H9 (cell line): Measurements from ENCODE around the gene UST. TPM values are rescaled to one million over a fixed set of nuclear protein-coding genes. Genes with fewer than 3 reads are reported as not detected.

Experiments used
- DNase-seq: peaks from one replicate; pipeline ENCODE4 v3.0.0-alpha.2; 2017
- H2AFZ ChIP-seq: one replicate; pipeline ENCODE4 v1.6.1; 2013; ENCODE audit warnings: mild to moderate bottlenecking, low read length, control low read depth, moderate library complexity
- H2AK5ac ChIP-seq: 2 replicates; pipeline ENCODE4 v1.6.1; 2013; ENCODE audit warnings: low read length, control low read depth, mixed read lengths; ENCODE audit not compliant: insufficient read length
- H2BK120ac ChIP-seq: one replicate; pipeline ENCODE4 v1.6.1; 2013; ENCODE audit warnings: low read depth, mild to moderate bottlenecking, low read length, control low read depth, inconsistent platforms; ENCODE audit not compliant: poor library complexity, severe bottlenecking
- H2BK12ac ChIP-seq: 2 replicates; pipeline ENCODE4 v1.6.1; 2013; ENCODE audit warnings: low read length, control low read depth, mixed read lengths, low read depth; ENCODE audit not compliant: insufficient read length
- H2BK15ac ChIP-seq: 2 replicates; pipeline ENCODE4 v1.6.1; 2013; ENCODE audit warnings: low read depth, low read length, control low read depth
- H2BK20ac ChIP-seq: one replicate; pipeline ENCODE4 v1.6.1; 2013; ENCODE audit warnings: low read depth, mild to moderate bottlenecking, low read length, control low read depth, inconsistent platforms; ENCODE audit not compliant: poor library complexity, severe bottlenecking
- H2BK5ac ChIP-seq: 2 replicates; pipeline ENCODE4 v1.6.1; 2013; ENCODE audit warnings: low read length, control low read depth, mixed read lengths; ENCODE audit not compliant: insufficient read length
- H3K14ac ChIP-seq: 2 replicates; pipeline ENCODE4 v1.6.1; 2013; ENCODE audit warnings: low read length, control low read depth; ENCODE audit not compliant: insufficient read depth
- H3K18ac ChIP-seq: 2 replicates; pipeline ENCODE4 v1.6.1; 2013; ENCODE audit warnings: low read depth, mild to moderate bottlenecking, mixed read lengths, low read length, control low read depth; ENCODE audit not compliant: insufficient read length
- H3K23ac ChIP-seq: 2 replicates; pipeline ENCODE4 v1.6.1; 2013; ENCODE audit warnings: low read length, control low read depth, mixed read lengths, low read depth; ENCODE audit not compliant: insufficient read length
- H3K23me2 ChIP-seq: 2 replicates; pipeline ENCODE4 v1.6.1; 2013; ENCODE audit warnings: low read depth, mild to moderate bottlenecking, mixed read lengths, low read length, control low read depth; ENCODE audit not compliant: insufficient read length, poor library complexity, severe bottlenecking
- H3K27ac ChIP-seq: 2 replicates; pipeline ENCODE4 v1.5.1; 2013; ENCODE audit warnings: low read length, control low read depth, mixed read lengths, low read depth; ENCODE audit not compliant: insufficient read length
- H3K27me3 ChIP-seq: 2 replicates; pipeline ENCODE4 v1.6.1; 2013; ENCODE audit warnings: low read length, control low read depth, inconsistent platforms; ENCODE audit not compliant: insufficient read depth
- H3K4ac ChIP-seq: 2 replicates; pipeline ENCODE4 v1.6.1; 2013; ENCODE audit warnings: low read depth, mild to moderate bottlenecking, control low read depth, inconsistent platforms, low read length, moderate library complexity
- H3K4me1 ChIP-seq: 2 replicates; pipeline ENCODE4 v1.6.1; 2013; ENCODE audit warnings: low read length, control low read depth, inconsistent platforms; ENCODE audit not compliant: insufficient read depth
- H3K4me2 ChIP-seq: 2 replicates; pipeline ENCODE4 v1.6.1; 2013; ENCODE audit warnings: low read length, control low read depth, mixed read lengths; ENCODE audit not compliant: insufficient read length, insufficient read depth
- H3K56ac ChIP-seq: 2 replicates; pipeline ENCODE4 v1.6.1; 2013; ENCODE audit warnings: low read depth, mild to moderate bottlenecking, mixed read lengths, low read length, control low read depth; ENCODE audit not compliant: insufficient read length
- H3K79me1 ChIP-seq: 2 replicates; pipeline ENCODE4 v1.6.1; 2013; ENCODE audit warnings: low read depth, mild to moderate bottlenecking, moderate library complexity, low read length, control low read depth, inconsistent platforms; ENCODE audit not compliant: insufficient read depth, poor library complexity, severe bottlenecking
- H3K79me2 ChIP-seq: 2 replicates; pipeline ENCODE4 v1.6.1; 2013; ENCODE audit warnings: low read length, control low read depth, inconsistent platforms; ENCODE audit not compliant: insufficient read depth
- H3K9ac ChIP-seq: 2 replicates; pipeline ENCODE4 v1.6.1; 2013; ENCODE audit warnings: low read length, control low read depth, mixed read lengths; ENCODE audit not compliant: insufficient read length; ENCODE audit errors: extremely low read depth
- H3K9me3 ChIP-seq: one replicate; pipeline ENCODE4 v1.6.1; 2013; ENCODE audit warnings: low read depth, low read length, inconsistent platforms; ENCODE audit not compliant: control insufficient read depth
- H3T11ph ChIP-seq: one replicate; pipeline ENCODE4 v1.6.1; 2013; ENCODE audit warnings: mild to moderate bottlenecking, low read length, control low read depth, inconsistent platforms
- H4K20me1 ChIP-seq: one replicate; pipeline ENCODE4 v1.6.1; 2013; ENCODE audit not compliant: control insufficient read depth, insufficient read length, insufficient read depth
- H4K5ac ChIP-seq: 2 replicates; pipeline ENCODE4 v1.6.1; 2013; ENCODE audit warnings: low read depth, mild to moderate bottlenecking, mixed read lengths, low read length, control low read depth; ENCODE audit not compliant: insufficient read length
- H4K8ac ChIP-seq: replicated peaks from 2 replicates; pipeline ENCODE4 v1.6.1; 2013; ENCODE audit warnings: low read length, control low read depth, mixed read lengths, low read depth; ENCODE audit not compliant: insufficient read length
- H4K91ac ChIP-seq: 2 replicates; pipeline ENCODE4 v1.6.1; 2013; ENCODE audit warnings: low read depth, mild to moderate bottlenecking, moderate library complexity, mixed read lengths, low read length, control low read depth; ENCODE audit not compliant: insufficient read length
- H3K27ac Mint-ChIP-seq, 3 experiments: 2 replicates in 2 of 3; 3 replicates in 1 of 3; pipeline ENCODE4 v1.8.0; 2020 to 2021; ENCODE audit warnings: mixed read lengths in 3 of 3, mild to moderate bottlenecking in 1 of 3, moderate library complexity in 1 of 3
- H3K27me3 Mint-ChIP-seq: 2 replicates; pipeline ENCODE4 v1.8.0; 2021; ENCODE audit warnings: low read depth, mild to moderate bottlenecking, moderate library complexity, mixed read lengths
- H3K36me3 Mint-ChIP-seq, 3 experiments: 2 replicates in 2 of 3; 3 replicates in 1 of 3; pipeline ENCODE4 v1.8.0; 2020 to 2021; ENCODE audit warnings: low read depth in 3 of 3, mixed read lengths in 3 of 3; ENCODE audit not compliant: insufficient read depth in 1 of 3
- H3K4me1 Mint-ChIP-seq, 2 experiments: 2 replicates each; pipeline ENCODE4 v1.8.0; 2020; ENCODE audit warnings: mixed read lengths in 2 of 2
- H3K4me3 Mint-ChIP-seq, 2 experiments: 2 replicates in 1 of 2; 3 replicates in 1 of 2; pipeline ENCODE4 v1.8.0; 2020 to 2021; ENCODE audit warnings: mild to moderate bottlenecking in 2 of 2, mixed read lengths in 2 of 2, moderate library complexity in 1 of 2
- H3K9me3 Mint-ChIP-seq, 2 experiments: 2 replicates in 1 of 2; 3 replicates in 1 of 2; pipeline ENCODE4 v1.8.0; 2020; ENCODE audit warnings: mild to moderate bottlenecking in 2 of 2, mixed read lengths in 2 of 2, moderate library complexity in 1 of 2
- CTCF ChIP-seq: fragments of 200-600 bp; sonication (generic); conservative IDR thresholded peaks from 3 replicates; pipeline ENCODE4 v1.8.0; 2021; ENCODE audit warnings: antibody characterized with exemption, mild to moderate bottlenecking
- WGBS: extraction: QIAGEN DNeasy Blood & Tissue Kit; methylation state at CpG from one replicate; pipeline ENCODE4 v1.1.7; 2013; ENCODE audit warnings: missing lambda C conversion rate, low lambda C conversion rate, mixed read lengths; ENCODE audit not compliant: insufficient read length; ENCODE audit errors: extremely low coverage; 5-methylcytosine and 5-hydroxymethylcytosine counted together
- total RNA-seq: library from RNA; stranded (reverse); gene quantifications from 2 replicates; pipeline ENCODE4 v1.2.1, GENCODE V29; 2021

Gene UST
- total RNA-seq, 1 experiment from 2014 or later = 14.4 TPM

- Histone ChIP-seq H3K9me3 (no peaks in the 10 kb centered on the region), H3K4me2 (no peak overlapping the region), H3K27ac (no peak overlapping the region), H3K18ac (no peak overlapping the region), H3K4me1 (peaks cover 14% of the 10 kb centered on the region; the same call in 1 of the 2 replicates), H3K23me2 (no peaks in the 10 kb centered on the region), H3K79me2 (peaks cover 24% of the 10 kb centered on the region; the same call in 1 of the 2 replicates), H4K20me1 (no peaks in the 10 kb centered on the region), H2AK5ac (no peak overlapping the region), H2BK5ac (no peak overlapping the region), H2BK120ac (no peak overlapping the region), H3K79me1 (peaks cover under 1% of the 10 kb centered on the region), H3K14ac (no peak overlapping the region), H3K56ac (no peak overlapping the region), H4K91ac (no peak overlapping the region), H2AFZ (no peak overlapping the region), H3K23ac (no peak overlapping the region), H2BK12ac (no peak overlapping the region), H4K8ac (no peak overlapping the region), H3K27me3 (no peaks in the 10 kb centered on the region), H2BK20ac (no peak overlapping the region), H3K4ac (no peak overlapping the region), H3T11ph (no peak overlapping the region), H3K9ac (no peak overlapping the region), H2BK15ac (no peak overlapping the region), H4K5ac (no peak overlapping the region)
- no peak overlapping the region for H3K4me3 Mint-ChIP-seq
- no peaks in the 10 kb centered on the region; a peak in 3 of 7 replicates for H3K36me3 Mint-ChIP-seq
- H3K4me1 Mint-ChIP-seq = peaks cover 51 to 52% of the 10 kb centered on the region in 2 experiments
- no peaks in the 10 kb centered on the region for H3K9me3 Mint-ChIP-seq
- H3K27me3 Mint-ChIP-seq = no peaks in the 10 kb centered on the region
- DNase-seq = no peak
- TF ChIP-seq CTCF = no peak
- H3K27ac Mint-ChIP-seq = peak overlapping the region; percentile 32 to 92 (median 69); a peak in 5 of 7 replicates
- WGBS = no CpG with 5 or more reads among the region's 3 CpGs
Observed at GRCh38 chr6:148850964-148851363, 104.1 kb downstream of the UST start.
